ENCODE measurements around the gene CATSPER3. TPM values are rescaled to one million over a fixed set of nuclear protein-coding genes. Genes with fewer than 3 reads are reported as not detected.

Gene CATSPER3
- total RNA-seq, 1 donor from 2014 or later: 1.3 TPM

GRCh38 chr5:135050244-135050767, 82.6 kb downstream of the CATSPER3 start:
- H3K27me3 Mint-ChIP-seq: peaks cover 91% of the 10 kb centered on the region
- DNase-seq (ENCODE audit: low spot score, unreplicated experiment): no peak

GRCh38 chr5:135051399-135051798, 83.7 kb downstream of the CATSPER3 start:
- DNase-seq (ENCODE audit: low spot score, unreplicated experiment): no peak
- H3K36me3 Mint-ChIP-seq (ENCODE audit: insufficient read depth): no peaks in the 10 kb centered on the region
- peaks cover 6% of the 10 kb centered on the region for H3K4me1 Mint-ChIP-seq (ENCODE audit: low read depth)
- H3K4me3 Mint-ChIP-seq (ENCODE audit: low read depth): no peak overlapping the region
- no peak overlapping the region for H3K27ac Mint-ChIP-seq
- H3K27me3 Mint-ChIP-seq: peaks cover 91% of the 10 kb centered on the region
- no peaks in the 10 kb centered on the region for H3K9me3 Mint-ChIP-seq (ENCODE audit: low read depth)
- TF ChIP-seq CTCF (IDR thresholded peaks at IDR 0.05; ENCODE audit: unreplicated experiment): no peak

More at GRCh38 chr5:135050244-135050767, 82.6 kb downstream of the CATSPER3 start:
- Mint-ChIP-seq H3K4me3 (ENCODE audit: low read depth) (no peak overlapping the region), H3K9me3 (ENCODE audit: low read depth) (no peaks in the 10 kb centered on the region), H3K27ac (no peak overlapping the region), H3K36me3 (ENCODE audit: insufficient read depth) (no peaks in the 10 kb centered on the region), H3K4me1 (ENCODE audit: low read depth) (peaks cover 6% of the 10 kb centered on the region)
- TF ChIP-seq CTCF (IDR thresholded peaks at IDR 0.05; ENCODE audit: unreplicated experiment): no peak

- Mint-ChIP-seq H3K27ac (no peak overlapping the region), H3K9me3 (ENCODE audit: low read depth) (no peaks in the 10 kb centered on the region), H3K4me3 (ENCODE audit: low read depth) (no peak overlapping the region), H3K4me1 (ENCODE audit: low read depth) (peaks cover 6% of the 10 kb centered on the region), H3K36me3 (ENCODE audit: insufficient read depth) (no peaks in the 10 kb centered on the region), H3K27me3 (peaks cover 91% of the 10 kb centered on the region)
- DNase-seq (ENCODE audit: low spot score, unreplicated experiment): no peak
- no peak for TF ChIP-seq CTCF (IDR thresholded peaks at IDR 0.05; ENCODE audit: unreplicated experiment)
These were observed 84.2 kb downstream of the CATSPER3 start for GRCh38 chr5:135051872-135052271.

GRCh38 chr5:135052511-135053145, 84.9 kb downstream of the CATSPER3 start:
- peaks cover 3% of the 10 kb centered on the region for H3K4me1 Mint-ChIP-seq (ENCODE audit: low read depth)
- no peak for DNase-seq (ENCODE audit: low spot score, unreplicated experiment)
- no peak overlapping the region for H3K4me3 Mint-ChIP-seq (ENCODE audit: low read depth)
- no peaks in the 10 kb centered on the region for H3K9me3 Mint-ChIP-seq (ENCODE audit: low read depth)
- H3K36me3 Mint-ChIP-seq (ENCODE audit: insufficient read depth): no peaks in the 10 kb centered on the region
- H3K27me3 Mint-ChIP-seq: peaks cover 88% of the 10 kb centered on the region
- no peak for TF ChIP-seq CTCF (IDR thresholded peaks at IDR 0.05; ENCODE audit: unreplicated experiment)
- no peak overlapping the region for H3K27ac Mint-ChIP-seq

- Mint-ChIP-seq H3K4me1 (ENCODE audit: low read depth) (peaks cover 3% of the 10 kb centered on the region), H3K36me3 (ENCODE audit: insufficient read depth) (no peaks in the 10 kb centered on the region), H3K4me3 (ENCODE audit: low read depth) (no peak overlapping the region), H3K27me3 (peaks cover 87% of the 10 kb centered on the region), H3K27ac (no peak overlapping the region), H3K9me3 (ENCODE audit: low read depth) (no peaks in the 10 kb centered on the region)
- no peak for TF ChIP-seq CTCF (IDR thresholded peaks at IDR 0.05; ENCODE audit: unreplicated experiment)
- DNase-seq (ENCODE audit: low spot score, unreplicated experiment): no peak
These were observed 85.6 kb downstream of the CATSPER3 start for GRCh38 chr5:135053278-135053677.
